Endothelial cell of umbilical vein (primary cell): Measurements from ENCODE around the gene MAP2K7. TPM values are rescaled to one million over a fixed set of nuclear protein-coding genes. Genes with fewer than 3 reads are reported as not detected.

Experiments
- BruUV-seq: library from RNA; stranded (reverse); fragments of 400-500 nt; replicated peaks from 2 replicates; lab custom pipeline; 2021; lab: Mats Ljungman, UMichigan
- CTCF ChIA-PET: fragments of 300-600, 350-600 bp; sonication (Branson Sonifier 250); formaldehyde crosslinking; loops from one replicate; lab custom pipeline; 2021; ENCODE audit warnings: antibody characterized with exemption, inconsistent platforms; lab: Charles Lee
- POLR2A ChIA-PET: fragments of 300-600, 350-600 bp; sonication (Branson Sonifier 250); formaldehyde crosslinking; loops from one replicate; lab custom pipeline; 2021; ENCODE audit warnings: antibody characterized with exemption, inconsistent platforms; lab: Charles Lee
- DNase-seq: peaks from one replicate; pipeline ENCODE4 v3.0.0-alpha.2; 2011; ENCODE audit warnings: low read depth, low spot score
- FAIRE-seq: peaks from 2 replicates; lab custom pipeline; 2011; peaks lifted over from hg19 to GRCh38; lab: Jason Lieb, UNC
- H2AFZ ChIP-seq: 2 replicates; pipeline ENCODE4 v1.6.0; 2012; ENCODE audit warnings: low read depth, low read length, control low read depth, inconsistent platforms
- H3K27ac ChIP-seq: 2 replicates; pipeline ENCODE4 v1.5.1; 2011; ENCODE audit warnings: low read depth, mild to moderate bottlenecking, control low read depth, low read length, moderate library complexity; ENCODE audit not compliant: insufficient read depth
- H3K27me3 ChIP-seq, 2 experiments: 2 replicates each; pipeline versions ENCODE4 v1.6.0 to v1.6.1; 2011; ENCODE audit warnings: low read length in 2 of 2, mixed read lengths in 1 of 2; ENCODE audit not compliant: control insufficient read depth in 2 of 2, insufficient read depth in 2 of 2
- H3K36me3 ChIP-seq, 2 experiments: 2 replicates in 1 of 2; 3 replicates in 1 of 2; pipeline ENCODE4 v1.5.1; 2011; ENCODE audit warnings: low read length in 2 of 2, mild to moderate bottlenecking in 1 of 2, moderate library complexity in 1 of 2; ENCODE audit not compliant: control insufficient read depth in 2 of 2, insufficient read depth in 2 of 2; ENCODE audit errors: extremely low read depth in 1 of 2
- H3K4me1 ChIP-seq: 3 replicates; pipeline ENCODE4 v1.5.1; 2011; ENCODE audit warnings: mild to moderate bottlenecking, low read length; ENCODE audit not compliant: control insufficient read depth, insufficient read depth; ENCODE audit errors: extremely low read depth
- H3K4me2 ChIP-seq: 2 replicates; pipeline ENCODE4 v1.6.1; 2011; ENCODE audit warnings: low read length, control low read depth, mixed read lengths; ENCODE audit not compliant: insufficient read depth
- H3K4me3 ChIP-seq, 3 experiments: fragments of 200-600 bp in 1 of 3; sonication (generic), shearing (Covaris generic) in 1 of 3; replicated peaks in 1 of 3; 2 replicates each; pipeline ENCODE4 v1.5.1; 2011 to 2016; ENCODE audit warnings: control low read depth in 3 of 3, low read length in 3 of 3, mild to moderate bottlenecking in 2 of 3, inconsistent platforms in 1 of 3, low read depth in 1 of 3, moderate library complexity in 1 of 3; ENCODE audit not compliant: insufficient read depth in 1 of 3
- H3K79me2 ChIP-seq: 2 replicates; pipeline ENCODE4 v1.6.0; 2012; ENCODE audit warnings: low read length, inconsistent platforms; ENCODE audit not compliant: control insufficient read depth, insufficient read depth
- H3K9ac ChIP-seq: replicated peaks from 2 replicates; pipeline ENCODE3; 2011; ENCODE audit warnings: low read length, control low read depth; ENCODE audit not compliant: insufficient read depth; ENCODE audit errors: extremely low read depth
- H3K9me1 ChIP-seq: replicated peaks from 3 replicates; pipeline ENCODE4 v1.6.0; 2011; ENCODE audit warnings: mild to moderate bottlenecking, low read length; ENCODE audit not compliant: control insufficient read depth, insufficient read depth; ENCODE audit errors: extremely low read depth
- H3K9me3 ChIP-seq: replicated peaks from 2 replicates; pipeline ENCODE4 v1.5.1; 2012; ENCODE audit warnings: low read length, inconsistent platforms; ENCODE audit not compliant: control insufficient read depth, insufficient read depth
- H4K20me1 ChIP-seq: replicated peaks from 2 replicates; pipeline ENCODE3; 2011; ENCODE audit warnings: mild to moderate bottlenecking, low read length; ENCODE audit not compliant: control insufficient read depth, insufficient read depth; ENCODE audit errors: extremely low read depth
- EZH2 ChIP-seq: IDR thresholded peaks from 2 replicates; pipeline ENCODE4 v1.6.1; 2012; ENCODE audit warnings: borderline replicate concordance, low read depth, mild to moderate bottlenecking, moderate library complexity, low read length, inconsistent platforms; ENCODE audit not compliant: severe bottlenecking
- FOS ChIP-seq: IDR thresholded peaks from 2 replicates; pipeline ENCODE4 v1.6.1; 2011; ENCODE audit warnings: mild to moderate bottlenecking, low read length, moderate library complexity, borderline replicate concordance; ENCODE audit not compliant: insufficient read depth
- GATA2 ChIP-seq: IDR thresholded peaks from 2 replicates; pipeline ENCODE4 v1.7.0; 2011; ENCODE audit warnings: low read depth, mild to moderate bottlenecking, moderate library complexity, mixed read lengths, low read length; ENCODE audit not compliant: insufficient read length, insufficient read depth
- JUN ChIP-seq: IDR thresholded peaks from 2 replicates; pipeline ENCODE4 v1.6.1; 2011; ENCODE audit warnings: borderline replicate concordance, low read depth; ENCODE audit not compliant: insufficient read length, insufficient read depth
- MYC ChIP-seq: IDR thresholded peaks from one replicate; pipeline ENCODE4 v1.6.1; 2011; ENCODE audit warnings: mild to moderate bottlenecking, low read depth, low read length
- POLR2A ChIP-seq: IDR thresholded peaks from 2 replicates; pipeline ENCODE4 v1.6.1; 2012; ENCODE audit warnings: low read depth, mild to moderate bottlenecking, control low read depth, low read length
- POLR2AphosphoS5 ChIP-seq: IDR thresholded peaks from 2 replicates; pipeline ENCODE4 v1.6.1; 2012; ENCODE audit warnings: low read depth, mild to moderate bottlenecking, control low read depth, low read length, moderate library complexity; ENCODE audit not compliant: insufficient read depth
- dilution Hi-C: fragments of 300-500 bp; cut with MboI; formaldehyde crosslinking; loops from one replicate; pipeline ENCODE4 v1.15.0; 2019; ENCODE audit warnings: low sequenced_read_pairs; ENCODE audit not compliant: extremely low pct_ligation_motif_present
- intact Hi-C: fragments of 100-400 bp; cut with micrococcal nuclease; formaldehyde crosslinking; loops from one replicate; pipeline ENCODE4 v1.10.0; 2022
- polyA plus RNA-seq, 4 experiments: library from polyadenylated mRNA; depleted of rRNA in 3 of 4; stranded (reverse) in 3 of 4; unstranded in 1 of 4; fragments of >200 nt; gene quantifications; 2 replicates each; pipeline versions ENCODE4 v1.2.1 to v1.2.3, GENCODE V29; 2011 to 2012; ENCODE audit warnings: missing spikeins in 1 of 4
- total RNA-seq: library from RNA; stranded (reverse); gene quantifications from 2 replicates; pipeline ENCODE4 v1.2.3, GENCODE V29; 2021
- TF ChIP-seq, protein P1 (sequence below), 2 donors: IDR thresholded peaks; 1 replicate in 1 of 2; 2 replicates in 1 of 2; pipeline ENCODE4 v1.5.1; 2011; ENCODE audit warnings: low read length in 2 of 2, mild to moderate bottlenecking in 2 of 2, moderate library complexity in 2 of 2, control low read depth in 1 of 2, inconsistent platforms in 1 of 2, low read depth in 1 of 2; ENCODE audit not compliant: insufficient read depth in 1 of 2; ENCODE audit errors: extremely low read depth in 1 of 2
- TF ChIP-seq, protein P2 (sequence below): IDR thresholded peaks from 2 replicates; pipeline ENCODE4 v1.6.1; 2011; ENCODE audit not compliant: insufficient read depth, insufficient read length

The MAP2K7 gene
- total and polyA plus RNA-seq, 2 donors (not counting 3 experiments of a cell fraction or from before 2014, with no cell fraction given) = 13.8 to 36.0 TPM

DNA sequence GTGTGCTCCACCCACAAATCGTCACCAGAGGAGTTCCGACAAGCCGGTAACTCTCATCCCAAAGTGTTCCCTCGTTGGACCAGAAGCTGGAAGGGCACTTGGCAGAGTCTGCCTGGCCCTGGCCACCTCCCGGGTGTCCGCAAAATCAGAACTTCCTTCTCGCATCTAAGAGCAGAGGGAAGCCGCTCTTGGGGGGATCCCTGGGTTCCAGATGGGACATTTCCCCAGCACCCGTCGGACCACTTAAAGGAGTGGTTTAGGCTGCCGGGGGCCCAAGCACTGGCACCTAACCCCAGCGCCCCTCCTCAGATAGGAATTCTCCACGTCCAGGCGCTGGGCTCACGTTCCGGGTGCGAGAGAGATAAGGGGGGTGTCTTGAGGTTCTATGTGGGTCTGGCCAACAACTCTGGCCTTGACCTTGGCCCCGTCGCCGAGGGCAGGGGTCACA lies 857 bp upstream of the MAP2K7 start:
- TF ChIP-seq GATA2 (no peak), EZH2 (no peak), POLR2A (no peak), POLR2AphosphoS5 (no peak), FOS (no peak), MYC (no peak), JUN (no peak)
- TF ChIP-seq, protein P1, sequence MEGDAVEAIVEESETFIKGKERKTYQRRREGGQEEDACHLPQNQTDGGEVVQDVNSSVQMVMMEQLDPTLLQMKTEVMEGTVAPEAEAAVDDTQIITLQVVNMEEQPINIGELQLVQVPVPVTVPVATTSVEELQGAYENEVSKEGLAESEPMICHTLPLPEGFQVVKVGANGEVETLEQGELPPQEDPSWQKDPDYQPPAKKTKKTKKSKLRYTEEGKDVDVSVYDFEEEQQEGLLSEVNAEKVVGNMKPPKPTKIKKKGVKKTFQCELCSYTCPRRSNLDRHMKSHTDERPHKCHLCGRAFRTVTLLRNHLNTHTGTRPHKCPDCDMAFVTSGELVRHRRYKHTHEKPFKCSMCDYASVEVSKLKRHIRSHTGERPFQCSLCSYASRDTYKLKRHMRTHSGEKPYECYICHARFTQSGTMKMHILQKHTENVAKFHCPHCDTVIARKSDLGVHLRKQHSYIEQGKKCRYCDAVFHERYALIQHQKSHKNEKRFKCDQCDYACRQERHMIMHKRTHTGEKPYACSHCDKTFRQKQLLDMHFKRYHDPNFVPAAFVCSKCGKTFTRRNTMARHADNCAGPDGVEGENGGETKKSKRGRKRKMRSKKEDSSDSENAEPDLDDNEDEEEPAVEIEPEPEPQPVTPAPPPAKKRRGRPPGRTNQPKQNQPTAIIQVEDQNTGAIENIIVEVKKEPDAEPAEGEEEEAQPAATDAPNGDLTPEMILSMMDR (IDR thresholded peaks at IDR 0.05; ENCODE audit: extremely low read depth in 1 of 2, insufficient read depth in 1 of 2, low read depth in 1 of 2, low read length in 2 of 2) = no peak
- TF ChIP-seq, protein P2, sequence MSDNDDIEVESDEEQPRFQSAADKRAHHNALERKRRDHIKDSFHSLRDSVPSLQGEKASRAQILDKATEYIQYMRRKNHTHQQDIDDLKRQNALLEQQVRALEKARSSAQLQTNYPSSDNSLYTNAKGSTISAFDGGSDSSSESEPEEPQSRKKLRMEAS = no peak
- Histone ChIP-seq H3K9me3 (no peaks in the 10 kb centered on the region), H3K79me2 (peaks cover 28% of the 10 kb centered on the region), H3K9ac (peak overlapping the region; percentile 52), H3K4me3 (peak overlapping the region; percentile 6 to 48 (median 36)), H3K27me3 (no peaks in the 10 kb centered on the region), H3K4me2 (peak overlapping the region; percentile 52), H4K20me1 (no peaks in the 10 kb centered on the region), H2AFZ (peak overlapping the region; percentile 62), H3K4me1 (peaks cover 16% of the 10 kb centered on the region), H3K36me3 (no peaks in the 10 kb centered on the region), H3K27ac (peak overlapping the region; percentile 16), H3K9me1 (no peaks in the 10 kb centered on the region)
- FAIRE-seq = no peak
- ChIA-PET POLR2A (interaction anchor here (0.9 to 1.0 kb wide), 2 partner anchors 9 to 18 kb away, joined by 3 to 13 read pairs; partner anchors contain the start of gene SNAPC2), CTCF (interaction anchor here (0.6 to 2.2 kb wide), 14 partner anchors 13 to 334 kb away, joined by 3 to 17 read pairs (median 3); partner anchors contain the start of genes SNAPC2, TIMM44 and TRAPPC5)
- DNase-seq = no peak
- intact Hi-C loops = loop anchor here (1.0 kb wide), 4 partner anchors 15 to 50 kb away; partner anchors contain the start of genes LRRC8E and SNAPC2
- BruUV-seq = TSS peak; percentile 93
- dilution Hi-C loops = no loop called here
